Stimulated activated CD4-positive, alpha-beta T cell treated with anti-CD3 and anti-CD28 coated beads, TNF-alpha, amount 100 ng/mL, for 4 hours (primary cell): ENCODE measurements around the gene COL24A1.
"Not testable (repeated sequence)": the region's sequence is repeated elsewhere in the genome, so short reads cannot be mapped to it uniquely, and the experiment has no call there.

ENCODE experiments used
- DNase-seq, 3 experiments: peaks; one replicate each; pipeline ENCODE4 v3.0.0-alpha.2; 2020; ENCODE audit warnings: low read depth in 3 of 3

COL24A1 gene

DNA sequence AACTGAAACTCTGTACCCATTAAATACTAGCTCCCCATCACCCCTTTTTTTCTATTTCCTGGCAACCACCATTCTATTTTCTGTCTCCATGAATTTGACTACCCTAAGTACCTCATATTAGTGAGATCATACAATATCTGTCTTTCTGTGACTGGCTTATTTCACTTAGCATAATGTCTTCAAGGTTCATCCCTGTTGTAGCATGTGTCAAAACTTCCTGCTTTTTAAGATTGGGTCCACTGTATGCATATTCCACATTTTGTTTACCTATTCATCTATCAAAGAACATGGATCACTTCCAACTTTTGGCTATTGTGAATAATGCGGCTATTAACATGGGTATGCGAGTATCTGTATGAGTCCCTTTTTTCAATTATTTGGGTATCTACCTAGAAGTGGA lies 266.7 kb downstream of the COL24A1 start:
- no peak for DNase-seq

GRCh38 chr1:85888921-85889320 lies 267.7 kb downstream of the COL24A1 start:
- DNase-seq = no peak

- no peak for DNase-seq
Measured at GRCh38 chr1:85884372-85885035, 272.1 kb downstream of the COL24A1 start.

- no peak for DNase-seq
Measured at GRCh38 chr1:85867189-85867588, 289.4 kb downstream of the COL24A1 start.

DNA sequence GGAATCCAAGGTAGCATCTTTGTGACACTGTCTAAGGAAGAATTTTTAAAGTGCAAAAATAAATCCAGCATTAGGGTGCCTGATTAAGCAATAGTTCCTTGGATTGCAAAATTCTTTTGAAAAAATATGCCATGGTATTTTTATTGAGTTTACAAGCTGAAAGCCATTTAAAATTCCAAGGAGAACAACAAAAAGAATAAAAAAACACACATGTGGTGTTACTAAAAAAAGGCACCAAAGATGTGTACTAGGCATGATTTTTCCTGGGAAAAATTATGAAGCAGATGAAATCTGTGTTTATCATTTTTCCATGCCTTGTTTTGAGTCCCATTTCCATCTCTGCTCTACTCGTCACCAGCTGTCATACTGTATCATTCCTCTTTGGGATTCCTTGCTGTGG lies 291.4 kb downstream of the COL24A1 start:
- no peak for DNase-seq

GRCh38 chr1:85864727-85865126 lies 291.8 kb downstream of the COL24A1 start:
- DNase-seq = no peak

- DNase-seq = not testable (repeated sequence)
Measured at GRCh38 chr1:85863639-85864038, 292.9 kb downstream of the COL24A1 start.

- no peak for DNase-seq
Measured at GRCh38 chr1:85862456-85862855, 294.1 kb downstream of the COL24A1 start.

- DNase-seq = no peak
Measured at GRCh38 chr1:85857991-85858390, 298.6 kb downstream of the COL24A1 start.

GRCh38 chr1:85850238-85850637 lies 306.3 kb downstream of the COL24A1 start:
- DNase-seq = no peak

DNA sequence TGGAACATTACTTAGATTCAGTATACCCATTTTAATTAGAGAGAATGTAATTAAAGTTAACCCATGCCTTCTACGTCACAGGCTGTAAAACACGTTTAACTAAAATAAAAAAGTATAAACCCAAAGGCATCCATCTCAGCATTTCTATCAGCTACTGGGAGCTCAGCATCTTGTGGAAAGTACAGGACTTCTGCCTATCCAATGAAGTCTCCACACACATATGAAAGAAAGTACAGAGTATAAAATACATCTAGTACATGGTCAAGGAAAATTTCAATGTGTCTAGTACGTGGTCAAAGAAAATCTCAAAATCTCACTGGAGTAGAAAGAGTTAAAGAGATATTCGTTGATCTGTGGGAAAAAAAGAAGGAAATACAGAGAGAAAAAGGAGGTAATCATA lies 306.9 kb downstream of the COL24A1 start:
- DNase-seq = no peak

- DNase-seq = no peak
Measured at GRCh38 chr1:85847356-85847755, 309.2 kb downstream of the COL24A1 start.

DNA sequence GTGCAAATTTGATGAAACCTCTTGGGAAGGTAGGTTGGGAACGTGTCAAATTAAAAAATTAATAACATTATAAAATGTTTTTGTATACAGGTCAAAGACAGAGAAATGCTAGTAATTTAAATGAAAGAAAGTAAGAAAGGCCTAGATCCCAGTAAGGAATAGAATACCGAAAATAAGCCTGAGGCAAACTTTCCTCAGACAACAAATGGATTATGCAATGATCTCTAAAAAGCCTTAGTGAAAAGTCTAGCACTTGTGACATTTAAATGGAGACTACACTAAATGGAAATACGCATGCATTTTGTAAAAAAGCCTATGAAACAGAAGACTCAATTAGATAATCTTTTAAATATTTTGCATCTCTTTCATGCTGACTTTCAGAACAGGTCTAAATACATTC lies 309.9 kb downstream of the COL24A1 start:
- DNase-seq = no peak

- DNase-seq = no peak
Measured at GRCh38 chr1:85839459-85839858, 317.1 kb downstream of the COL24A1 start.

DNA sequence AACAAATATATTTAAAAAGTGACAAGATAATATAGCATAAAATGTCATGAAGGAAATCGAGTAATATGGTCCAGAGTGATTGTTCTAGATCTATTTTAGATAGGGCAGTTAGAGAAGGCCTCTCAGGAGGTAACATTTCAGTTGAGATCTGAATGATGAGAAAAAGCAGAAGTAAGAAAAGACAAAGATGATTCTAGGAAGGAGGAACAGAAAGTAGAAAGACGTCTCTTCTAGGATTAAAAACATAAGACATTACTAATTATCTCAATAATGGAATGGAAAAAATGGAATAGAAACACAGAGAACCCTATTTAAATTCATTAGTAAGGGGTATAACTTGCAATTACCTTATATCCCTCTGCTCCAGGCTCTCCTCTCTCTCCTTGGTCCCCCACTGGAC lies 318.3 kb downstream of the COL24A1 start:
- no peak for DNase-seq

DNA sequence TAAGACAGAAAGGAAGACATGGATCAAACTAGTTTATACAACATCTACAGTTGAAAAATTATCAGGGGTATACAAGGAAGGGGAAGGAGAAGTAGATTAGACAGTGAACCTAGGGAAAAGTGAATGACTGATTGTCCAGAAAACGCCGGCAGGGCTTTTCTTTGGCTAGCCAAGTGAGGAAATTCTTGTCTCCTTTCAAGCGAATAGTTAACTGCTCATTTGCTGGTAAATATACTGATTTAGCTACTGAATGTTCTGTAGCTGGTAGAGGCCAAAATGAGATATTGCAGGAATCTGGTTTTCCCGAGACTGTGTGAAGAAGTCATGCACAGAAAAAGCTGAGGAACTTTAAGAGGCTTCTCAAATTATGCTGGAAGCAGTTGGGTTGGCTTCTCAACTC lies 319.8 kb downstream of the COL24A1 start:
- no peak for DNase-seq

GRCh38 chr1:85833165-85833564 lies 323.4 kb downstream of the COL24A1 start:
- not testable (repeated sequence) for DNase-seq

GRCh38 chr1:85830837-85831236 lies 325.7 kb downstream of the COL24A1 start:
- no peak for DNase-seq

GRCh38 chr1:85824066-85824840 lies 332.3 kb downstream of the COL24A1 start:
- no peak for DNase-seq

DNA sequence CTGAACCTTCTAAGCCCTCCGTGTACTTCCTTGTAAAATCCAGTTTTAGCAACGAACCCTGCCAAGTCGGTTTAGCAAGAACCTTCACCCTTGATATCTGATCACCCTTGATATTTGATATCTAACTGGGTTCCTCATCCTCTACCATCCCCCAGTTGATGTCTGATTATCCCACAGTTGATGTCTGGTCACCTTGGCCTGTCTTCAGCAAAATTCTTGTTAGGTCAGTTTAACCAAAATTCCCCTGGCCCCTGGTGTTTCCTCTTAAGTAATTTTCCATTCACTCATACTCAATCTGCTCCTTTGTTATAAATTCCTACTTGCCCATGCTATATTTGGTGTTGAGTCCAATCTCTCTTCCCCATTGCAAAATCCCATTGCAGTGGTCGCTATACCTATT lies 333.9 kb downstream of the COL24A1 start:
- no peak for DNase-seq

GRCh38 chr1:85818371-85818770 lies 338.2 kb downstream of the COL24A1 start:
- no peak for DNase-seq

- no peak for DNase-seq
Measured at GRCh38 chr1:85816606-85817005, 340.0 kb downstream of the COL24A1 start.

- DNase-seq = no peak
Measured at GRCh38 chr1:85815906-85816305, 340.7 kb downstream of the COL24A1 start.
